Psoas muscle (tissue), 8 donors: ENCODE measurements around the gene LRRC8D. TPM values are rescaled to one million over a fixed set of nuclear protein-coding genes. Genes with fewer than 3 reads are reported as not detected.
"Not testable (repeated sequence)": the region's sequence is repeated elsewhere in the genome, so short reads cannot be mapped to it uniquely, and the experiment has no call there.

Source experiments
- ATAC-seq, 4 donors: fragments of 200-7000 bp; cut with Tn5 transposase; one replicate each; pipeline ENCODE4 v1.9.1; 2020; ENCODE audit warnings: moderate library complexity in 3 of 4, mild to moderate bottlenecking in 2 of 4
- DNase-seq, 2 donors: peaks; one replicate each; pipeline ENCODE4 v3.0.0-alpha.2; 2020
- H3K27ac ChIP-seq: fragments of 200-600 bp; one replicate; pipeline ENCODE4 v1.8.0; 2022
- H3K27me3 ChIP-seq, 3 donors: fragments of 200-600 bp in 1 of 3; one replicate each; pipeline versions ENCODE4 v1.6.1 to v1.8.0; 2013 to 2022; ENCODE audit warnings: low read length in 2 of 3, mild to moderate bottlenecking in 2 of 3, moderate library complexity in 1 of 3; ENCODE audit not compliant: insufficient read depth in 3 of 3
- H3K36me3 ChIP-seq, 2 donors: fragments of 200-600 bp in 1 of 2; one replicate each; pipeline versions ENCODE4 v1.6.1 to v1.8.0; 2013 to 2022; ENCODE audit warnings: low read depth in 1 of 2, mild to moderate bottlenecking in 1 of 2, moderate library complexity in 1 of 2; ENCODE audit not compliant: insufficient read depth in 1 of 2
- H3K4me1 ChIP-seq: fragments of 200-600 bp; one replicate; pipeline ENCODE4 v1.8.0; 2022
- H3K4me3 ChIP-seq: fragments of 200-600 bp; one replicate; pipeline ENCODE4 v1.8.0; 2022; ENCODE audit warnings: mild to moderate bottlenecking
- H3K9me3 ChIP-seq: fragments of 200-600 bp; one replicate; pipeline ENCODE4 v1.8.0; 2022
- CTCF ChIP-seq: fragments of 200-600 bp; IDR thresholded peaks from one replicate; pipeline ENCODE4 v1.8.0; 2022; ENCODE audit warnings: antibody characterized with exemption
- WGBS, 3 donors: extraction: QIAGEN DNeasy Blood & Tissue Kit; methylation state at CpG; one replicate each; pipeline versions ENCODE4 v1.1.6 to v1.1.7; 2013; 5-methylcytosine and 5-hydroxymethylcytosine counted together
- intact Hi-C, 2 donors: fragments of 100-400 bp; cut with DNase I; formaldehyde crosslinking; loops; one replicate each; pipeline versions ENCODE4 v1.11.0 to v1.14.2; 2022
- long read RNA-seq, 2 donors: library from polyadenylated mRNA; unstranded; transcript quantifications; one replicate each; pipeline ENCODE4 v2.0.0, GENCODE V29; 2021
- polyA plus RNA-seq, 3 donors: library from polyadenylated mRNA; stranded (reverse); fragments of 200-250 nt; gene quantifications; one replicate each; pipeline ENCODE4 v1.2.3, GENCODE V29; 2013
- total RNA-seq, 4 donors: library from RNA; stranded (reverse); fragmentation: NEBNext Ultra II Directional in 2 of 4; extraction: Animal tissue kit (Norgen Biotek cat#: 25700) in 2 of 4; gene quantifications; one replicate each; pipeline versions ENCODE4 v1.2.1 to v1.2.4, GENCODE V29; 2021 to 2023
- donor health status: healthy with polysubstance abuse.
- donor health status: DM: no; HTN: no; CAD: no; lungs with moderate emphysema.
- donor health status: Bipolar disorder and iron deficiency.
- donor health status: healthy.
- donor health status: DM: yes; HTN: yes; CAD: no.
- donor health status: DM: no; HTN: no; CAD: no.
- donor health status: DM: no; HTN: no; CAD: no.
- donor health status: DM: yes; HTN: yes; CAD: no.

The LRRC8D gene
- total RNA-seq = 1 to 10 TPM; 3.5 to 6.7 (median 5.4) TPM
- polyA plus RNA-seq = 1 to 10 TPM; 4.2 to 7.1 (median 5.6) TPM
- long read RNA-seq, donor 1, partial matches to known transcripts = 0 of 2 reads
- long read RNA-seq, donor 1, other reads (novel, unspliced or antisense) = 2 of 2 reads
- long read RNA-seq, donor 2, partial matches to known transcripts = 0 of 3 reads
- long read RNA-seq, donor 2, other reads (novel, unspliced or antisense) = 0 of 3 reads

DNA sequence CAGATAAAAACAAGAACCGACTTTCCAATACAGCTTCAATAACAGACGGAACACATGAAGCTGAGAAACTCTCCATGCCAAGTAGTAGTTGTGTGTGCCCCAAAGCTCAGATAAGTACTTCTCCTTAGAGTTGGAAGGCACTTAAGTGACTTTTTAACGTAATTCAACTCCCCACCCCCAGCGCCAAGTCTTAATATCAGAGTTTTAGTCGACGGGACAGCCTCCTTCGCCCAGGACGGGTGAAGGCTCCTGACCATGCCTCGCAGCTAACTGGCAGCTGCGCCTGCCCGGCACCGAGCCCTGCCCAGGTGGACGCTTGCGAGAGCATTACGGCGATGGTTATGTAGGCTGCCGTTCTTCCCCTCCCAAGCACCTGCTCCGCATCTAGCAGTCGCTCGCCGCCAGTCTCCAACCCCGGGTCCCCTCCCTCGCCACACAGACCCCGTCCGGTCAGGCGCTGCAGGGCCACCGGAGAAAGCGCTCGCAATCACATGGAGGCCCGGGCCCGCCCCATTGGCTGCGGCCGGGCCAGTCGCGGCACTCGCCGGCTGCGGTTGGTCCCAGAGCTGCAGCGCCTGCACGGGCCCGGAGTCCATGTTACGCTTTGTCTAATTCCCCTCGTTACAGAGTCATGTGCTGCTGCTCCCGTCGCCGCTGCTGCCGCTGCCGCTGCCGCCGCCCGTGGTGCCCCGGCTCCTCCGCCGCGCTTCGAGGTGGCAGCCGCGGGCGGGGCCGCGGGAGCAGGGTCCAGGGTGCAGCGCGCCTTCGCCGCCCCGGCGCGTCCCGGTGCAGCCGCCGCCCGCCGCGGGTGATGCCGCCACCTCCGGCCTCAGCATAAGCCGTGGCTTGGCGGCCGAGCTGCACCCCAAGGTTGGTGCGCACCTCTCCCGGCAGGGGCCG lies at the start of gene LRRC8D:
Gene LRRC8D, plus strand, starts transcription at position 611 of the 900 bp plus-strand sequence. CDS start 112,037 bp downstream, outside the sequence.
- Histone ChIP-seq H3K27ac (peak within 1 kb of the TSS; percentile 74), H3K4me1 (peaks cover 12% of the 10 kb centered on the region), H3K36me3 (peaks cover 0 to under 1% of the 10 kb centered on the region in 2 donors), H3K27me3 (no peaks in the 10 kb centered on the region), H3K9me3 (no peaks in the 10 kb centered on the region), H3K4me3 (peak within 1 kb of the TSS; percentile 98)
- DNase-seq (peak; percentile 85 to 91), ATAC-seq (peak; percentile 98 to 99 (median 98))
- intact Hi-C loops = loop anchor here in 1 of 2 donors (5.0 kb wide), 1 partner anchor 172 kb away; no protein-coding TSS in a partner anchor
- TF ChIP-seq CTCF = no peak
- 0 to 1% (median 0%) methylated on average over 62 to 82 of the region's 82 CpGs for WGBS, 3 donors

DNA sequence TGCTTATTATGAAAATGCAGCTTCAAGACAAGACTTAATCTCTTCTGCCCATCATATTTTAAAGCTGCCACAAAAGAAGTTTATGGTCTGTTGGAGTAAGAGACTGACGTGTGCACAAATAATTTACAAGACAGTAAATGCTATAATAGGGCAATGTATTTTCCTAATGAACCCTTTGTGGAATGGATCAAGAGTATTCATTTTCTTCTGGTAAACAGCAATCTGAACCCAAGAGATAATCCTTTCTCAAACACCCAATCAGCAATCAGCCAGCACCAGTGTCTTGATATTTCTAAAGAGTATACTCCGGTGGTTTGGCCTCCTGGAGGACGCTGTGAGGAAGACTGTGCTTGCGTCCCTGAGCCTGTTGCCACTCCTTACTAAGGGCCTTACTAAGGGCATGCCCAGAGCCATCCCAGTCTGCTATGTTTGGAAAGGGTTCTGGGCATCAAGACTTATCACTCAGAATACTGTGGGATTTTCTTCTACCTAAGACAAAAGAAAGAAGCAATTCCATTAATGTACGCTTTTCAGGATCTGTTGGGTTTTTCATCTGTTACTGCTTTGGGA lies 48.8 kb upstream of the LRRC8D start:
- intact Hi-C loops = no loop called here
- DNase-seq = no peak
- no peak for ATAC-seq
- H3K27me3 ChIP-seq = peaks cover 0 to 3% (median 0%) of the 10 kb centered on the region in 3 donors
- TF ChIP-seq CTCF = no peak
- H3K27ac ChIP-seq = no peak overlapping the region
- H3K36me3 ChIP-seq = no peaks in the 10 kb centered on the region
- WGBS, 3 donors = 80 to 87% (median 85%) methylated on average over 5 of the region's 5 CpGs
- H3K9me3 ChIP-seq = no peaks in the 10 kb centered on the region
- H3K4me1 ChIP-seq = no peaks in the 10 kb centered on the region
- no peak overlapping the region for H3K4me3 ChIP-seq

DNA sequence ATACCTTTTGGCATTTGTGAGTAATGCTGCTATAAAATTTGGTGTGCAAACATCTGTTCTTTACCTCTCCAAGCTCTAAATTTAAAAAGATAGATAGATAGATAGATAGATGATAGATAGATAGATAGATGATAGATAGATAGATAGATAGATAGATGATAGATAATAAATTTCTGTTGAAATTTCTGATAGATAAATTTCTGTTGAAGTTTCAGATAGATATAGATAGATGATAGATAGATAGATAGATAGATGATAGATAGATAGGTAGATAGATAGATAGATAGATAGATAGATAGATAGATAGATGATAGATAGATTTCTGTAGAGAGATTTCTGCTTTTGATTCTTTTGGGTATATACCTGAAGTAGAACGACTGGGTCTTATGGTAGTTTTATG lies 44.7 kb upstream of the LRRC8D start:
- H3K27ac ChIP-seq, H3K4me3 ChIP-seq, H3K9me3 ChIP-seq, intact Hi-C loops, H3K36me3 ChIP-seq, H3K4me1 ChIP-seq, H3K27me3 ChIP-seq, ATAC-seq, DNase-seq: not testable (repeated sequence)
- 69 to 83% (median 81%) methylated on average over 1 of the region's 1 CpG for WGBS, 3 donors

DNA sequence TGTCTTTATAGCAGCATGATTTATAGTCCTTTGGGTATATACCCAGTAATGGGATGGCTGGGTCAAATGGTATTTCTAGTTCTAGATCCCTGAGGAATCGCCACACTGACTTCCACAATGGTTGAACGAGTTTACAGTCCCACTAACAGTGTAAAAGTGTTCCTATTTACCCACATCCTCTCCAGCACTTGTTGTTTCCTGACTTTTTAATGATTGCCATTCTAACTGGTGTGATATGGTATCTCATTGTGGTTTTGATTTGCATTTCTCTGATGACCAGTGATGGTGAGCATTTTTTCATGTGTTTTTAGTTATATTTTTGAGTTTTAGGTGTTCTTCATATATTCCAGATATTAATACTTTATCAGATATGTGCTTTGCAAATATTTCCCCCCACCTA lies 43.6 kb upstream of the LRRC8D start:
- intact Hi-C loops, H3K4me3 ChIP-seq, H3K27me3 ChIP-seq, H3K36me3 ChIP-seq, DNase-seq, H3K4me1 ChIP-seq, ATAC-seq, H3K27ac ChIP-seq, H3K9me3 ChIP-seq: not testable (repeated sequence)
- WGBS, 3 donors = 53 to 72% (median 59%) methylated on average over 2 of the region's 2 CpGs

GRCh38 chr1:89779151-89779940 lies 41.5 kb upstream of the LRRC8D start:
- no peaks in the 10 kb centered on the region for H3K36me3 ChIP-seq
- no peak for TF ChIP-seq CTCF
- no peaks in the 10 kb centered on the region for H3K4me1 ChIP-seq
- ATAC-seq = no peak
- no peak overlapping the region for H3K4me3 ChIP-seq
- no peak overlapping the region for H3K27ac ChIP-seq
- 86 to 90% (median 87%) methylated on average over 6 of the region's 6 CpGs for WGBS, 3 donors
- intact Hi-C loops = no loop called here
- H3K27me3 ChIP-seq = no peaks in the 10 kb centered on the region
- H3K9me3 ChIP-seq = no peaks in the 10 kb centered on the region
- no peak for DNase-seq
